Suprapubic skin (tissue), 4 donors: ENCODE results near the gene SRD5A2. TPM values are rescaled to one million over a fixed set of nuclear protein-coding genes. Genes with fewer than 3 reads are reported as not detected.

Experiments used
- DNase-seq, 2 donors: peaks; one replicate each; pipeline ENCODE4 v3.0.0-alpha.2; 2019; ENCODE audit warnings: low spot score in 2 of 2
- H3K27ac ChIP-seq: fragments of 200-600 bp; sonication (generic); one replicate; pipeline ENCODE4 v1.5.1; 2019
- H3K27me3 ChIP-seq: fragments of 200-600 bp; sonication (generic); one replicate; pipeline ENCODE4 v1.5.1; 2019
- H3K36me3 ChIP-seq: fragments of 200-600 bp; sonication (generic); one replicate; pipeline ENCODE4 v1.5.1; 2019
- H3K4me1 ChIP-seq: fragments of 200-600 bp; sonication (generic); one replicate; pipeline ENCODE4 v1.5.1; 2019
- H3K4me3 ChIP-seq: fragments of 200-600 bp; sonication (generic); one replicate; pipeline ENCODE4 v1.5.1; 2019; ENCODE audit warnings: mild to moderate bottlenecking
- H3K9me3 ChIP-seq: fragments of 200-600 bp; sonication (generic); one replicate; pipeline ENCODE4 v1.5.1; 2019
- EP300 ChIP-seq: sonication (generic); formaldehyde crosslinking; IDR thresholded peaks from one replicate; pipeline ENCODE4 v1.6.1; 2017; ENCODE audit warnings: antibody characterized with exemption
- POLR2A ChIP-seq, 2 donors: fragments of 450-650 bp; IDR thresholded peaks; one replicate each; pipeline ENCODE4 v1.6.1; 2017; ENCODE audit warnings: antibody characterized with exemption in 2 of 2, mild to moderate bottlenecking in 2 of 2, moderate library complexity in 2 of 2
- POLR2AphosphoS5 ChIP-seq, 3 donors: sonication (generic); formaldehyde crosslinking; IDR thresholded peaks; one replicate each; pipeline ENCODE4 v1.6.1; 2017; ENCODE audit warnings: antibody characterized with exemption in 3 of 3
- WGBS: methylation state at CpG from one replicate; pipeline ENCODE4 v1.1.5; 2018; 5-methylcytosine and 5-hydroxymethylcytosine counted together
- total RNA-seq, 4 donors: library from RNA; depleted of rRNA; stranded (reverse); fragments of >200 nt; gene quantifications; one replicate each; pipeline ENCODE4 v1.1.0, GENCODE V29; 2016
- TF ChIP-seq, protein P1 (sequence below), 2 donors: fragments of 200-600 bp in 1 of 2; fragments of 450-650 bp in 1 of 2; sonication (generic) in 1 of 2; IDR thresholded peaks; one replicate each; pipeline ENCODE4 v1.5.1; 2016 to 2019; ENCODE audit warnings: antibody characterized with exemption in 2 of 2, mild to moderate bottlenecking in 1 of 2, moderate library complexity in 1 of 2

The SRD5A2 gene
- total RNA-seq, 4 donors from 2014 or later: not detected

DNA sequence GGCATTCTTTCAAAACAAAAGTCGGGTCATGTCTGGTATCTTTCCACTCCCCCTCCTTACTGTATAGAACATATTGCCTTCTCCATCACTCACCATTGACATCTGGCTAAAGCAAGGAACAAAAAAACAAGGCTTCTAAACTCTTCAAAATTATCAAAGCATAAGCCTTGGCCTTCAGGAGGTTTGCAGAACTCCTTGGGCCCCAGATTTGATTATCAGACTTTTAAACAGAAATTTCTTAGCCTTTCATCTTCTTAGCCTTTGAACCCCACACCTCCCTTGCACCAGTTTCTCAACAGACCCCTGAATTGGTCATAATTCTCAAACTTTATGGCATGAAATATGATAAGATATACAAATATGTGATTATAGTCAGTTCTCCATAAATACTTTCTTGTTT, 106.4 kb downstream of the SRD5A2 start:
- Histone ChIP-seq H3K9me3 (no peaks in the 10 kb centered on the region), H3K36me3 (no peaks in the 10 kb centered on the region), H3K27me3 (no peaks in the 10 kb centered on the region), H3K4me1 (peaks cover 3% of the 10 kb centered on the region), H3K27ac (no peak overlapping the region), H3K4me3 (no peak overlapping the region)
- WGBS: 77% methylated on average over 1 of the region's 1 CpG
- no peak for DNase-seq
- TF ChIP-seq EP300: no peak
- TF ChIP-seq, protein P1, sequence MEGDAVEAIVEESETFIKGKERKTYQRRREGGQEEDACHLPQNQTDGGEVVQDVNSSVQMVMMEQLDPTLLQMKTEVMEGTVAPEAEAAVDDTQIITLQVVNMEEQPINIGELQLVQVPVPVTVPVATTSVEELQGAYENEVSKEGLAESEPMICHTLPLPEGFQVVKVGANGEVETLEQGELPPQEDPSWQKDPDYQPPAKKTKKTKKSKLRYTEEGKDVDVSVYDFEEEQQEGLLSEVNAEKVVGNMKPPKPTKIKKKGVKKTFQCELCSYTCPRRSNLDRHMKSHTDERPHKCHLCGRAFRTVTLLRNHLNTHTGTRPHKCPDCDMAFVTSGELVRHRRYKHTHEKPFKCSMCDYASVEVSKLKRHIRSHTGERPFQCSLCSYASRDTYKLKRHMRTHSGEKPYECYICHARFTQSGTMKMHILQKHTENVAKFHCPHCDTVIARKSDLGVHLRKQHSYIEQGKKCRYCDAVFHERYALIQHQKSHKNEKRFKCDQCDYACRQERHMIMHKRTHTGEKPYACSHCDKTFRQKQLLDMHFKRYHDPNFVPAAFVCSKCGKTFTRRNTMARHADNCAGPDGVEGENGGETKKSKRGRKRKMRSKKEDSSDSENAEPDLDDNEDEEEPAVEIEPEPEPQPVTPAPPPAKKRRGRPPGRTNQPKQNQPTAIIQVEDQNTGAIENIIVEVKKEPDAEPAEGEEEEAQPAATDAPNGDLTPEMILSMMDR (IDR thresholded peaks at IDR 0.05): no peak
- TF ChIP-seq POLR2AphosphoS5 (IDR thresholded peaks at IDR 0.05): no peak
- TF ChIP-seq POLR2A (IDR thresholded peaks at IDR 0.05): no peak

Other genes starting within 250 kb of the SRD5A2 start
- 1 to 10 TPM in 3 of 4 donors, under 1 TPM in 1; 0.76 to 2.1 (median 1.5) TPM for gene XDH, start 166.2 kb downstream of the SRD5A2 start, total RNA-seq